OCI-LY7 (cell line): Measurements from ENCODE around the gene TXNRD1. TPM values are rescaled to one million over a fixed set of nuclear protein-coding genes. Genes with fewer than 3 reads are reported as not detected.

Experiments
- BruUV-seq: library from RNA; stranded (reverse); fragments of 400-500 nt; replicated peaks from 2 replicates; lab custom pipeline; 2021; lab: Mats Ljungman, UMichigan
- CTCF ChIA-PET: fragments of 300-600 bp; sonication (Branson Sonifier 250); formaldehyde crosslinking; loops from one replicate; lab custom pipeline; 2022; ENCODE audit warnings: antibody characterized with exemption; ENCODE audit not compliant: unreplicated experiment; lab: Charles Lee
- POLR2A ChIA-PET: fragments of 300-600 bp; sonication (Branson Sonifier 250); formaldehyde crosslinking; loops from one replicate; lab custom pipeline; 2022; ENCODE audit warnings: antibody characterized with exemption; lab: Charles Lee
- DNase-seq: peaks from one replicate; pipeline ENCODE4 v3.0.0-alpha.2; 2015; ENCODE audit warnings: low spot score
- H2AFZ ChIP-seq: fragments of 200-600 bp; sonication (generic), shearing (Covaris generic); 2 replicates; pipeline ENCODE4 v1.6.1; 2014; ENCODE audit warnings: mild to moderate bottlenecking, antibody characterized with exemption, low read length, moderate library complexity
- H3K27ac ChIP-seq: fragments of 200-600 bp; sonication (generic); 2 replicates; pipeline ENCODE4 v1.5.1; 2014; ENCODE audit warnings: mixed run types, low read depth, mild to moderate bottlenecking, moderate library complexity, low read length, inconsistent platforms; ENCODE audit not compliant: poor library complexity, severe bottlenecking
- H3K36me3 ChIP-seq: fragments of 200-600 bp; sonication (generic); 2 replicates; pipeline ENCODE4 v1.6.1; 2014; ENCODE audit warnings: mild to moderate bottlenecking, antibody characterized with exemption, low read length, moderate library complexity, mixed read lengths; ENCODE audit not compliant: insufficient read depth
- H3K4me1 ChIP-seq: fragments of 200-600 bp; sonication (generic); 2 replicates; pipeline ENCODE4 v1.5.1; 2014; ENCODE audit warnings: mild to moderate bottlenecking, low read length; ENCODE audit not compliant: insufficient read depth, poor library complexity, severe bottlenecking
- H3K4me2 ChIP-seq: fragments of 200-600 bp; sonication (generic); 2 replicates; pipeline ENCODE4 v1.6.1; 2014; ENCODE audit warnings: mild to moderate bottlenecking, low read length
- H3K4me3 ChIP-seq: fragments of 200-600 bp; sonication (generic); 2 replicates; pipeline ENCODE4 v1.5.1; 2014; ENCODE audit warnings: mild to moderate bottlenecking, low read depth, low read length; ENCODE audit not compliant: poor library complexity, severe bottlenecking
- H3K79me2 ChIP-seq: fragments of 200-600 bp; sonication (generic); 2 replicates; pipeline ENCODE4 v1.6.1; 2016; ENCODE audit warnings: low read depth, mild to moderate bottlenecking, low read length, moderate library complexity, mixed read lengths; ENCODE audit not compliant: insufficient read depth
- H3K9me2 ChIP-seq: fragments of 200-600 bp; sonication (generic); 2 replicates; pipeline ENCODE4 v1.6.1; 2016; ENCODE audit warnings: mild to moderate bottlenecking, low read length, mixed read lengths; ENCODE audit not compliant: insufficient read depth
- H3K9me3 ChIP-seq: fragments of 200-600 bp; sonication (generic); 2 replicates; pipeline ENCODE4 v1.6.1; 2014; ENCODE audit warnings: mild to moderate bottlenecking, mixed run types, low read length, mixed read lengths
- H4K20me1 ChIP-seq: fragments of 200-600 bp; sonication (generic); 2 replicates; pipeline ENCODE4 v1.6.1; 2014; ENCODE audit warnings: mild to moderate bottlenecking, antibody characterized with exemption, low read length, moderate library complexity, mixed read lengths; ENCODE audit not compliant: insufficient read depth
- EZH2phosphoT487 ChIP-seq: fragments of 200-600 bp; sonication (generic); IDR thresholded peaks from 2 replicates; pipeline ENCODE4 v1.6.1; 2018; ENCODE audit warnings: low read depth, borderline replicate concordance, mild to moderate bottlenecking, mixed run types, antibody characterized with exemption, low read length, moderate library complexity, mixed read lengths
- intact Hi-C: fragments of 100-400 bp; cut with micrococcal nuclease; formaldehyde crosslinking; loops from one replicate; pipeline ENCODE4 v1.10.0; 2022; ENCODE audit not compliant: unreplicated experiment
- total RNA-seq, 2 experiments: library from RNA; depleted of rRNA in 1 of 2; stranded (reverse); fragments of >200 nt in 1 of 2; shearing (Covaris generic) in 1 of 2; gene quantifications; 2 replicates each; pipeline ENCODE4 v1.2.3, GENCODE V29; 2014 to 2022
- TF ChIP-seq, protein P1 (sequence below): fragments of 200-600 bp; sonication (generic); conservative IDR thresholded peaks from 2 replicates; pipeline ENCODE4 v1.5.1; 2014; ENCODE audit warnings: mild to moderate bottlenecking, antibody characterized with exemption, low read length, moderate library complexity, mixed read lengths

Gene TXNRD1
- total RNA-seq, 2 experiments from 2014 or later: 117 to 132 TPM

DNA sequence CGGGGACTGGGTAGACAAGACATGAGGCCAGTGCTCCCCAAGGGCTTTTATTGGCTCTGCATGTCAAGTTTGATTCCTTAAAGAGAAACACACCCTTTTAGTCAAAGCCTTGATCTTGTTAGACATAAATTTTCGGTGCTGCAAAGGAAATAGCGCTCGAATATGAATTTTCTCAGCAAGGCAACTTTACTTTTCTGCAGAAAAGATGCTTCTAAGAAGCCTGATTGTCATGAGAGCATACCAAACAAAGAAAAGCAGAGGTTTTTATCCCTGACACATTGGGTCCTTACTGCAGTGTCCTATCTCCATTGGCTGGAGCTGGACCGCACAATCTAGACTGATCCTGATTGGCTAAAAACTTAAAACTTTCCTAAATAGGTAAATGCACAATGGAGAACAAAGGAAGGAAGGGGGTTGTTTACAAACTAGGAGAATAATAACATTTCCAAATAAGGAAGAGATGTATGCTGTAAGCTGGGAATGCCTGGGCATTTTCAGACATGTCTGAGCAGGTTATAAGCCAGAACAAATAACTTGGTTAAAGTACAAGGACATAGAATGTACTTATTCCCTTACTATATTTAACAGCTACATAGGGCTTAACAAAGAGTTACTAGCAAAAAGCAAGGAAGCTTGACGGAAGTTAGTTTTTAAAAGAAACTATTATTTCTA is 17.2 kb downstream of the TXNRD1 start:
- H3K27ac ChIP-seq: no peak overlapping the region
- H2AFZ ChIP-seq: no peak overlapping the region
- intact Hi-C loops: no loop called here
- no peaks in the 10 kb centered on the region for H3K4me1 ChIP-seq
- H3K9me3 ChIP-seq: peaks cover 26% of the 10 kb centered on the region; the same call in 1 of the 2 replicates
- no peaks in the 10 kb centered on the region for H4K20me1 ChIP-seq
- TF ChIP-seq, protein P1, sequence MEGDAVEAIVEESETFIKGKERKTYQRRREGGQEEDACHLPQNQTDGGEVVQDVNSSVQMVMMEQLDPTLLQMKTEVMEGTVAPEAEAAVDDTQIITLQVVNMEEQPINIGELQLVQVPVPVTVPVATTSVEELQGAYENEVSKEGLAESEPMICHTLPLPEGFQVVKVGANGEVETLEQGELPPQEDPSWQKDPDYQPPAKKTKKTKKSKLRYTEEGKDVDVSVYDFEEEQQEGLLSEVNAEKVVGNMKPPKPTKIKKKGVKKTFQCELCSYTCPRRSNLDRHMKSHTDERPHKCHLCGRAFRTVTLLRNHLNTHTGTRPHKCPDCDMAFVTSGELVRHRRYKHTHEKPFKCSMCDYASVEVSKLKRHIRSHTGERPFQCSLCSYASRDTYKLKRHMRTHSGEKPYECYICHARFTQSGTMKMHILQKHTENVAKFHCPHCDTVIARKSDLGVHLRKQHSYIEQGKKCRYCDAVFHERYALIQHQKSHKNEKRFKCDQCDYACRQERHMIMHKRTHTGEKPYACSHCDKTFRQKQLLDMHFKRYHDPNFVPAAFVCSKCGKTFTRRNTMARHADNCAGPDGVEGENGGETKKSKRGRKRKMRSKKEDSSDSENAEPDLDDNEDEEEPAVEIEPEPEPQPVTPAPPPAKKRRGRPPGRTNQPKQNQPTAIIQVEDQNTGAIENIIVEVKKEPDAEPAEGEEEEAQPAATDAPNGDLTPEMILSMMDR: no peak
- no peak for TF ChIP-seq EZH2phosphoT487
- POLR2A ChIA-PET: interaction anchor here (0.6 kb wide), 1 partner anchor 96 kb away, joined by 3 read pairs; no protein-coding TSS in a partner anchor
- DNase-seq: no peak
- CTCF ChIA-PET: no interaction called here
- BruUV-seq: no TSS peak
- H3K4me3 ChIP-seq: no peak overlapping the region
- H3K9me2 ChIP-seq: no peaks in the 10 kb centered on the region
- no peaks in the 10 kb centered on the region for H3K36me3 ChIP-seq
- no peaks in the 10 kb centered on the region for H3K79me2 ChIP-seq
- H3K4me2 ChIP-seq: no peak overlapping the region

DNA sequence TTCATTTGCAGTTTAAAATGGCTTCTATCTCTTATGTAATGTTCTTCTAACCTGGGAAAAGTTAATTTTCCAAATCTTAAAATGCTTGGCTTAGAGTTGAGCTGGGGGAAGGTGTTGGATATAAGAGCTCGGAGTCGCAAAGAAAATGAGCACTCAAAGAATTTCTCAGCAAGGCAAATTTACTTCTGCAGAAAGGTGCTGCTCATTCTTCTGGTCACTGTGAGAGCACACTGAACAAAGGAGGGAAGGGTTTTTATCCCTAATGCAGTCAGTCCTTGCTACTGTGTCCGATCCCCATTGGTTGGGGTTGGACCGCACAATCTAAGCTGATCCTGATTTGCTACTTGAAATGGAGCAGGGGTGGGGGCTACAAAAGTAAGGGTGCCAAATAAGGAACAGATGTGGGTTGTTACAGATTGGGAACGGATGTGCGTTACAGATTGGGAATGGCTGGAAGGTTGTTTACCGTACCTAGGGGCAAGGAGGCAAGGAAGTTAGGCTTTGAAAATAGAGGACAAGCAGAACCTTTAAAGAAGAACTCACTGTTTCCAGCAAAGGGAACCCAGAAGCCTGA is 19.4 kb downstream of the TXNRD1 start:
- Histone ChIP-seq H2AFZ (no peak overlapping the region), H3K79me2 (no peaks in the 10 kb centered on the region), H3K4me3 (no peak overlapping the region), H3K4me1 (no peaks in the 10 kb centered on the region), H3K27ac (no peak overlapping the region), H4K20me1 (no peaks in the 10 kb centered on the region), H3K4me2 (no peak overlapping the region), H3K9me2 (no peaks in the 10 kb centered on the region), H3K36me3 (no peaks in the 10 kb centered on the region), H3K9me3 (peaks cover 26% of the 10 kb centered on the region; the same call in 1 of the 2 replicates)
- TF ChIP-seq, protein P1: no peak
- no peak for TF ChIP-seq EZH2phosphoT487
- CTCF ChIA-PET: no interaction called here
- intact Hi-C loops: no loop called here
- POLR2A ChIA-PET: interaction anchor here (0.6 kb wide), 1 partner anchor 54 kb away, joined by 5 read pairs; no protein-coding TSS in a partner anchor
- BruUV-seq: no TSS peak
- DNase-seq: peak; percentile 14

DNA sequence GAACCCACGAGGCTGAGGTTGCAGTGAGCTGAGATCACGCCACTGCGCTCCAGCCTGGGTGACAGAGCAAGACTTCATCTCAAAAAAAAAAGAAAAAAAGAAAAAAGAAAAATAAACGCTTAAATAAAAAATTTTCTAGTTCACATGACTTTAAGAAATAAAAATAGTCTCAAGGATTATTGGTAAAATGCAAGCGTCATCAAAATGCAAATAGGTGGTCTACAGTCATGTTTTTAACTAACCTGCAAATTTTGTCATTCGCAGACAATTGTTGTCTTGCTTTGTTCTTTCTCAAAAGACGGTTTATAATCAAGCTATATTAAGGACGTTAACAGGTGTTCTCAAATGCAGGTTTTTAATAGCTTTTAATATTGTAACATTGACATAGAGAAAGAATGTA is 22.4 kb downstream of the TXNRD1 start:
- Histone ChIP-seq H3K27ac (no peak overlapping the region), H3K4me1 (no peaks in the 10 kb centered on the region), H3K9me2 (no peaks in the 10 kb centered on the region), H3K9me3 (peaks cover 18% of the 10 kb centered on the region; the same call in 1 of the 2 replicates), H2AFZ (no peak overlapping the region), H3K4me2 (0 out of 2 replicates have a peak overlapping the region, but pooled peaks have one; percentile 16), H3K79me2 (no peaks in the 10 kb centered on the region), H3K4me3 (no peak overlapping the region), H4K20me1 (no peaks in the 10 kb centered on the region), H3K36me3 (no peaks in the 10 kb centered on the region)
- ChIA-PET POLR2A (interaction anchor here (1.3 kb wide), 1 partner anchor 46 kb away, joined by 5 read pairs; no protein-coding TSS in a partner anchor), CTCF (no interaction called here)
- no peak for TF ChIP-seq EZH2phosphoT487
- TF ChIP-seq, protein P1: no peak
- intact Hi-C loops: no loop called here
- no TSS peak for BruUV-seq
- no peak for DNase-seq
